OCI-LY7 (cell line): ENCODE data around the gene AGBL4. TPM values are rescaled to one million over a fixed set of nuclear protein-coding genes. Genes with fewer than 3 reads are reported as not detected.

Experiments used
- BruUV-seq: library from RNA; stranded (reverse); fragments of 400-500 nt; replicated peaks from 2 replicates; lab custom pipeline; 2021; lab: Mats Ljungman, UMichigan
- CTCF ChIA-PET: fragments of 300-600 bp; sonication (Branson Sonifier 250); formaldehyde crosslinking; loops from one replicate; lab custom pipeline; 2022; ENCODE audit warnings: antibody characterized with exemption; ENCODE audit not compliant: unreplicated experiment; lab: Charles Lee
- POLR2A ChIA-PET: fragments of 300-600 bp; sonication (Branson Sonifier 250); formaldehyde crosslinking; loops from one replicate; lab custom pipeline; 2022; ENCODE audit warnings: antibody characterized with exemption; lab: Charles Lee
- DNase-seq: peaks from one replicate; pipeline ENCODE4 v3.0.0-alpha.2; 2015; ENCODE audit warnings: low spot score
- H2AFZ ChIP-seq: fragments of 200-600 bp; sonication (generic), shearing (Covaris generic); 2 replicates; pipeline ENCODE4 v1.6.1; 2014; ENCODE audit warnings: mild to moderate bottlenecking, antibody characterized with exemption, low read length, moderate library complexity
- H3K27ac ChIP-seq: fragments of 200-600 bp; sonication (generic); 2 replicates; pipeline ENCODE4 v1.5.1; 2014; ENCODE audit warnings: mixed run types, low read depth, mild to moderate bottlenecking, moderate library complexity, low read length, inconsistent platforms; ENCODE audit not compliant: poor library complexity, severe bottlenecking
- H3K36me3 ChIP-seq: fragments of 200-600 bp; sonication (generic); 2 replicates; pipeline ENCODE4 v1.6.1; 2014; ENCODE audit warnings: mild to moderate bottlenecking, antibody characterized with exemption, low read length, moderate library complexity, mixed read lengths; ENCODE audit not compliant: insufficient read depth
- H3K4me1 ChIP-seq: fragments of 200-600 bp; sonication (generic); 2 replicates; pipeline ENCODE4 v1.5.1; 2014; ENCODE audit warnings: mild to moderate bottlenecking, low read length; ENCODE audit not compliant: insufficient read depth, poor library complexity, severe bottlenecking
- H3K4me2 ChIP-seq: fragments of 200-600 bp; sonication (generic); 2 replicates; pipeline ENCODE4 v1.6.1; 2014; ENCODE audit warnings: mild to moderate bottlenecking, low read length
- H3K4me3 ChIP-seq: fragments of 200-600 bp; sonication (generic); 2 replicates; pipeline ENCODE4 v1.5.1; 2014; ENCODE audit warnings: mild to moderate bottlenecking, low read depth, low read length; ENCODE audit not compliant: poor library complexity, severe bottlenecking
- H3K79me2 ChIP-seq: fragments of 200-600 bp; sonication (generic); 2 replicates; pipeline ENCODE4 v1.6.1; 2016; ENCODE audit warnings: low read depth, mild to moderate bottlenecking, low read length, moderate library complexity, mixed read lengths; ENCODE audit not compliant: insufficient read depth
- H3K9me2 ChIP-seq: fragments of 200-600 bp; sonication (generic); 2 replicates; pipeline ENCODE4 v1.6.1; 2016; ENCODE audit warnings: mild to moderate bottlenecking, low read length, mixed read lengths; ENCODE audit not compliant: insufficient read depth
- H3K9me3 ChIP-seq: fragments of 200-600 bp; sonication (generic); 2 replicates; pipeline ENCODE4 v1.6.1; 2014; ENCODE audit warnings: mild to moderate bottlenecking, mixed run types, low read length, mixed read lengths
- H4K20me1 ChIP-seq: fragments of 200-600 bp; sonication (generic); 2 replicates; pipeline ENCODE4 v1.6.1; 2014; ENCODE audit warnings: mild to moderate bottlenecking, antibody characterized with exemption, low read length, moderate library complexity, mixed read lengths; ENCODE audit not compliant: insufficient read depth
- CTCF ChIP-seq: fragments of 200-600 bp; sonication (generic); conservative IDR thresholded peaks from 2 replicates; pipeline ENCODE4 v1.5.1; 2014; ENCODE audit warnings: mild to moderate bottlenecking, antibody characterized with exemption, low read length, moderate library complexity, mixed read lengths
- EZH2phosphoT487 ChIP-seq: fragments of 200-600 bp; sonication (generic); IDR thresholded peaks from 2 replicates; pipeline ENCODE4 v1.6.1; 2018; ENCODE audit warnings: low read depth, borderline replicate concordance, mild to moderate bottlenecking, mixed run types, antibody characterized with exemption, low read length, moderate library complexity, mixed read lengths
- intact Hi-C: fragments of 100-400 bp; cut with micrococcal nuclease; formaldehyde crosslinking; loops from one replicate; pipeline ENCODE4 v1.10.0; 2022; ENCODE audit not compliant: unreplicated experiment
- total RNA-seq, 2 experiments: library from RNA; depleted of rRNA in 1 of 2; stranded (reverse); fragments of >200 nt in 1 of 2; shearing (Covaris generic) in 1 of 2; gene quantifications; 2 replicates each; pipeline ENCODE4 v1.2.3, GENCODE V29; 2014 to 2022

The AGBL4 gene
- total RNA-seq, 2 experiments from 2014 or later = not detected

- Histone ChIP-seq H3K4me2 (no peak overlapping the region), H3K36me3 (no peaks in the 10 kb centered on the region), H3K9me3 (no peaks in the 10 kb centered on the region), H4K20me1 (no peaks in the 10 kb centered on the region), H3K4me3 (no peak overlapping the region), H3K79me2 (no peaks in the 10 kb centered on the region), H3K4me1 (no peaks in the 10 kb centered on the region), H3K9me2 (no peaks in the 10 kb centered on the region), H3K27ac (no peak overlapping the region), H2AFZ (no peak overlapping the region)
- TF ChIP-seq CTCF = no peak
- no peak for TF ChIP-seq EZH2phosphoT487
- CTCF ChIA-PET = no interaction called here
- intact Hi-C loops = no loop called here
- DNase-seq = no peak
- POLR2A ChIA-PET = no interaction called here
- BruUV-seq = no TSS peak
Observed at GRCh38 chr1:49527606-49528305, 496.0 kb downstream of the AGBL4 start.

GRCh38 chr1:49526672-49527071, 497.1 kb downstream of the AGBL4 start:
- no peaks in the 10 kb centered on the region for H3K36me3 ChIP-seq
- H3K9me2 ChIP-seq = no peaks in the 10 kb centered on the region
- ChIA-PET POLR2A (no interaction called here), CTCF (no interaction called here)
- DNase-seq = no peak
- no peaks in the 10 kb centered on the region for H3K79me2 ChIP-seq
- no peaks in the 10 kb centered on the region for H3K9me3 ChIP-seq
- no peaks in the 10 kb centered on the region for H4K20me1 ChIP-seq
- TF ChIP-seq EZH2phosphoT487 = no peak
- no peak for TF ChIP-seq CTCF
- intact Hi-C loops = no loop called here
- no peak overlapping the region for H2AFZ ChIP-seq
- no peak overlapping the region for H3K4me3 ChIP-seq
- no peak overlapping the region for H3K27ac ChIP-seq
- no peak overlapping the region for H3K4me2 ChIP-seq
- BruUV-seq = no TSS peak
- H3K4me1 ChIP-seq = no peaks in the 10 kb centered on the region

- H3K9me2 ChIP-seq = no peaks in the 10 kb centered on the region
- TF ChIP-seq EZH2phosphoT487 = no peak
- TF ChIP-seq CTCF = no peak
- no peaks in the 10 kb centered on the region for H3K36me3 ChIP-seq
- no peak for DNase-seq
- H3K27ac ChIP-seq = no peak overlapping the region
- no peak overlapping the region for H2AFZ ChIP-seq
- H4K20me1 ChIP-seq = no peaks in the 10 kb centered on the region
- H3K79me2 ChIP-seq = no peaks in the 10 kb centered on the region
- no peaks in the 10 kb centered on the region for H3K4me1 ChIP-seq
- no peak overlapping the region for H3K4me3 ChIP-seq
- intact Hi-C loops = no loop called here
- CTCF ChIA-PET = no interaction called here
- POLR2A ChIA-PET = no interaction called here
- H3K9me3 ChIP-seq = no peaks in the 10 kb centered on the region
- no peak overlapping the region for H3K4me2 ChIP-seq
- BruUV-seq = no TSS peak
Observed at GRCh38 chr1:49523764-49524163, 500.0 kb downstream of the AGBL4 start.
